Stomach (tissue), 9 donors: ENCODE measurements around the gene ASCC3. TPM values are rescaled to one million over a fixed set of nuclear protein-coding genes. Genes with fewer than 3 reads are reported as not detected.

Experiments used
- DNase-seq, 2 donors: peaks; one replicate each; pipeline versions ENCODE4 v3.0.0 to v3.0.0-alpha.2; 2013 to 2019
- H3K27ac ChIP-seq, 5 donors: fragments of 200-600 bp in 4 of 5; sonication (generic) in 4 of 5; one replicate each; pipeline ENCODE4 v1.5.1; 2013 to 2019; ENCODE audit warnings: mild to moderate bottlenecking in 1 of 5, moderate library complexity in 1 of 5
- H3K27me3 ChIP-seq, 3 donors: fragments of 200-600 bp; sonication (generic); one replicate each; pipeline ENCODE4 v1.5.1; 2017 to 2019; ENCODE audit warnings: mixed run types in 1 of 3
- H3K36me3 ChIP-seq, 4 donors: fragments of 200-600 bp; sonication (generic); 1 replicate in 3 of 4; 2 replicates in 1 of 4; pipeline ENCODE4 v1.5.1; 2016 to 2019
- H3K4me1 ChIP-seq, 4 donors: fragments of 200-600 bp; sonication (generic); one replicate each; pipeline ENCODE4 v1.5.1; 2016 to 2019
- H3K4me3 ChIP-seq, 4 donors: fragments of 200-600 bp; sonication (generic) in 3 of 4; one replicate each; pipeline ENCODE4 v1.5.1; 2016 to 2019; ENCODE audit warnings: mild to moderate bottlenecking in 1 of 4
- H3K9me3 ChIP-seq, 4 donors: fragments of 200-600 bp; sonication (generic); one replicate each; pipeline ENCODE4 v1.5.1; 2016 to 2019
- CTCF ChIP-seq, 7 experiments: fragments of 450-650 bp in 4 of 7; fragments of 200-600 bp in 3 of 7; sonication (generic) in 3 of 7; IDR thresholded peaks; one replicate each; pipeline ENCODE4 v1.5.1; 2016 to 2019; ENCODE audit warnings: antibody characterized with exemption in 7 of 7, control low read depth in 2 of 7, mild to moderate bottlenecking in 1 of 7
- EP300 ChIP-seq: sonication (generic); formaldehyde crosslinking; IDR thresholded peaks from one replicate; pipeline ENCODE4 v1.6.1; 2017; ENCODE audit warnings: antibody characterized with exemption
- POLR2A ChIP-seq, 4 donors: fragments of 450-650 bp; IDR thresholded peaks; one replicate each; pipeline ENCODE4 v1.6.1; 2016; ENCODE audit warnings: antibody characterized with exemption in 4 of 4, control low read depth in 2 of 4, mild to moderate bottlenecking in 1 of 4, moderate library complexity in 1 of 4
- POLR2AphosphoS5 ChIP-seq, 3 donors: sonication (generic); formaldehyde crosslinking; IDR thresholded peaks; one replicate each; pipeline ENCODE4 v1.6.1; 2016; ENCODE audit warnings: antibody characterized with exemption in 3 of 3
- WGBS, 5 donors: extraction: QIAGEN DNeasy Blood & Tissue Kit in 3 of 5; methylation state at CpG; one replicate each; pipeline versions ENCODE4 v1.1.5 to v1.1.7; 2013 to 2018; 5-methylcytosine and 5-hydroxymethylcytosine counted together
- intact Hi-C: fragments of 100-400 bp; cut with DNase I; formaldehyde crosslinking; loops from one replicate; pipeline ENCODE4 v1.15.1; 2023; ENCODE audit warnings: low total_unique reads
- polyA plus RNA-seq, 3 donors: library from polyadenylated mRNA; stranded (reverse); fragments of 200-250 nt; gene quantifications; one replicate each; pipeline ENCODE4 v1.2.3, GENCODE V29; 2013
- total RNA-seq, 5 donors: library from RNA; depleted of rRNA; stranded (reverse); fragments of >200 nt; gene quantifications; one replicate each; pipeline versions ENCODE4 v1.1.0 to v1.2.3, GENCODE V29; 2014 to 2016
- donor health status: healthy with polysubstance abuse.
- donor health status: Bipolar disorder and iron deficiency.
- donor health status: healthy.

The ASCC3 gene
- total and polyA plus RNA-seq, 8 donors = 6.3 to 49.2 (median 19.1) TPM

- DNase-seq = no peak
- Histone ChIP-seq H3K36me3 (peaks cover 0 to 19% (median 17%) of the 10 kb centered on the region in 4 donors), H3K9me3 (peaks cover 0 to 3% (median 0%) of the 10 kb centered on the region in 4 donors), H3K27ac (no peak overlapping the region), H3K27me3 (no peaks in the 10 kb centered on the region), H3K4me3 (no peak overlapping the region), H3K4me1 (no peaks in the 10 kb centered on the region)
- intact Hi-C loops = no loop called here
- TF ChIP-seq CTCF (IDR thresholded peaks at IDR 0.05) = no peak
- no peak for TF ChIP-seq POLR2A (IDR thresholded peaks at IDR 0.05)
- no peak for TF ChIP-seq EP300
- no peak for TF ChIP-seq POLR2AphosphoS5 (IDR thresholded peaks at IDR 0.05)
- WGBS, 5 donors = 96 to 98% (median 98%) methylated on average over 12 of the region's 12 CpGs
Measured at GRCh38 chr6:100851819-100852218, 29.3 kb downstream of the ASCC3 start.

DNA sequence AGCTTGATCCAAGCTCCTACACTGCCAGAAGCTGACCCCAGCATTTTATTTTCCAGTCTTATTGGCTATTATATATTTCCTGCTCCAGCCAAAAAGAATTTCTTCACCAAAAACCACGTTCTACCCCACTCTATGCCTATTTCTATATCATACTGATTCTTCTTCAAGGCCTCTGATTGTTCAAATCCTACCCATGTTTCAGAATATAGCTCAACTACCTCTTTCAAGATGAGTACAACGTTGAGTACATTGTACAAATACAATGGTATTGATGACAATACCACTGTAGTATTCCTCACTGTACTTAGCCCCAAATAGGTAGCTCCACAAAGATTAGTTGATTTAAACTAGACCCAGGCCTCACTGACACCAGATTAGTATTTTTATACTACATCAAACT is 31.0 kb downstream of the ASCC3 start:
- H3K4me1 ChIP-seq = no peaks in the 10 kb centered on the region
- WGBS, 5 donors = 78 to 92% (median 86%) methylated on average over 2 of the region's 2 CpGs
- H3K9me3 ChIP-seq = no peaks in the 10 kb centered on the region
- H3K27me3 ChIP-seq = no peaks in the 10 kb centered on the region
- no peak overlapping the region for H3K27ac ChIP-seq
- TF ChIP-seq POLR2A (IDR thresholded peaks at IDR 0.05) (no peak), EP300 (no peak), POLR2AphosphoS5 (IDR thresholded peaks at IDR 0.05) (no peak), CTCF (IDR thresholded peaks at IDR 0.05) (no peak)
- intact Hi-C loops = no loop called here
- no peak for DNase-seq
- H3K4me3 ChIP-seq = no peak overlapping the region
- peaks cover 0 to 18% (median 12%) of the 10 kb centered on the region in 4 donors for H3K36me3 ChIP-seq

GRCh38 chr6:100846276-100846675 is 34.9 kb downstream of the ASCC3 start:
- 43 to 93% (median 91%) methylated on average over 2 of the region's 2 CpGs for WGBS, 5 donors
- Histone ChIP-seq H3K9me3 (no peaks in the 10 kb centered on the region), H3K4me3 (no peak overlapping the region), H3K4me1 (no peaks in the 10 kb centered on the region), H3K27ac (no peak overlapping the region), H3K36me3 (peaks cover 0 to 15% (median 9%) of the 10 kb centered on the region in 4 donors), H3K27me3 (no peaks in the 10 kb centered on the region)
- intact Hi-C loops = no loop called here
- TF ChIP-seq EP300 = no peak
- TF ChIP-seq CTCF (IDR thresholded peaks at IDR 0.05) = no peak
- no peak for TF ChIP-seq POLR2AphosphoS5 (IDR thresholded peaks at IDR 0.05)
- TF ChIP-seq POLR2A (IDR thresholded peaks at IDR 0.05) = no peak
- DNase-seq = no peak

DNA sequence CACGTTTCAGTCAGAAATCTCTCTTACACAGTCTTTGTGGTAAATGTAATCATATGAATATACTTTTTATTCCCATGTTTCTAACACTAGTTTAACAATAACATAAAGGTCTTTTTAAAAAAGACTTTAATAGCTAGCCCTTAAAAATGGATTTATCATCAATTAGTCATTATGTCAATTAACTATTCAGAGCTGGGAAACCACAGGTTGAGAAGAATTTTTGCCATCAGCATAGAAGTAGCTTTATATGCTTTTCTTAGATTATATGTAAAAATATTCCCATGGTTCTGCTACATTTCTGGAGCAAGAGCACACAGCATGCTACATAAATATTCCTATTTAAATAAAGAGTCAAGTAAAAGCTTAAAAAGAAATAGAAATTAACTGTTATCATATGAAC is 35.5 kb downstream of the ASCC3 start:
- Histone ChIP-seq H3K27ac (no peak overlapping the region), H3K27me3 (no peaks in the 10 kb centered on the region), H3K36me3 (peaks cover 0 to 15% (median 9%) of the 10 kb centered on the region in 4 donors), H3K4me1 (no peaks in the 10 kb centered on the region), H3K9me3 (no peaks in the 10 kb centered on the region), H3K4me3 (no peak overlapping the region)
- DNase-seq = no peak
- intact Hi-C loops = no loop called here
- TF ChIP-seq POLR2AphosphoS5 (IDR thresholded peaks at IDR 0.05) (no peak), CTCF (IDR thresholded peaks at IDR 0.05) (no peak), POLR2A (IDR thresholded peaks at IDR 0.05) (no peak), EP300 (no peak)
- WGBS, 5 donors = 37 to 74% (median 59%) methylated on average over 1 of the region's 1 CpG
